Progenitor cell of endocrine pancreas (in vitro differentiated cells): ENCODE measurements around the gene RPS17. TPM values are rescaled to one million over a fixed set of nuclear protein-coding genes. Genes with fewer than 3 reads are reported as not detected.

Source experiments
- DNase-seq: peaks from one replicate; pipeline ENCODE4 v3.0.0; 2021; ENCODE audit warnings: low spot score; ENCODE audit not compliant: unreplicated experiment
- H3K27ac Mint-ChIP-seq: 2 replicates; pipeline ENCODE4 v1.8.0; 2021; ENCODE audit warnings: mild to moderate bottlenecking, moderate library complexity, mixed read lengths
- H3K27me3 Mint-ChIP-seq: 2 replicates; pipeline ENCODE4 v1.8.0; 2021; ENCODE audit warnings: mixed read lengths
- H3K36me3 Mint-ChIP-seq: 2 replicates; pipeline ENCODE4 v1.8.0; 2022; ENCODE audit warnings: mixed read lengths; ENCODE audit not compliant: insufficient read depth
- H3K4me1 Mint-ChIP-seq: 2 replicates; pipeline ENCODE4 v1.8.0; 2021; ENCODE audit warnings: low read depth, mixed read lengths
- H3K4me3 Mint-ChIP-seq: 2 replicates; pipeline ENCODE4 v1.8.0; 2021; ENCODE audit warnings: low read depth, mild to moderate bottlenecking, moderate library complexity, mixed read lengths
- H3K9me3 Mint-ChIP-seq: 2 replicates; pipeline ENCODE4 v1.8.0; 2021; ENCODE audit warnings: low read depth, mixed read lengths
- CTCF ChIP-seq: fragments of 200-600 bp; sonication (generic); IDR thresholded peaks from one replicate; pipeline ENCODE4 v1.5.0; 2021; ENCODE audit warnings: antibody characterized with exemption, mild to moderate bottlenecking; ENCODE audit not compliant: unreplicated experiment
- total RNA-seq: library from RNA; stranded (reverse); gene quantifications from 2 replicates; pipeline ENCODE4 v1.2.1, GENCODE V29; 2021

The RPS17 gene
- total RNA-seq, 1 donor from 2014 or later = 1,639 TPM

GRCh38 chr15:82554849-82555248 lies 14.6 kb upstream of the RPS17 start:
- TF ChIP-seq CTCF = no peak
- Mint-ChIP-seq H3K27ac (no peak overlapping the region), H3K27me3 (peaks cover 17% of the 10 kb centered on the region), H3K4me1 (no peaks in the 10 kb centered on the region), H3K9me3 (no peaks in the 10 kb centered on the region), H3K4me3 (no peak overlapping the region), H3K36me3 (no peaks in the 10 kb centered on the region)
- no peak for DNase-seq

GRCh38 chr15:82554351-82554750 lies 14.1 kb upstream of the RPS17 start:
- Mint-ChIP-seq H3K27me3 (peaks cover 17% of the 10 kb centered on the region), H3K27ac (no peak overlapping the region), H3K36me3 (no peaks in the 10 kb centered on the region), H3K9me3 (no peaks in the 10 kb centered on the region), H3K4me3 (no peak overlapping the region), H3K4me1 (no peaks in the 10 kb centered on the region)
- no peak for TF ChIP-seq CTCF
- DNase-seq = no peak

GRCh38 chr15:82553846-82554245 lies 13.6 kb upstream of the RPS17 start:
- Mint-ChIP-seq H3K27me3 (peaks cover 17% of the 10 kb centered on the region), H3K4me3 (no peak overlapping the region), H3K27ac (no peak overlapping the region), H3K9me3 (no peaks in the 10 kb centered on the region), H3K4me1 (no peaks in the 10 kb centered on the region), H3K36me3 (no peaks in the 10 kb centered on the region)
- no peak for DNase-seq
- no peak for TF ChIP-seq CTCF

- Mint-ChIP-seq H3K27me3 (peaks cover 17% of the 10 kb centered on the region), H3K9me3 (no peaks in the 10 kb centered on the region), H3K4me1 (no peaks in the 10 kb centered on the region), H3K4me3 (no peak overlapping the region), H3K27ac (no peak overlapping the region), H3K36me3 (no peaks in the 10 kb centered on the region)
- DNase-seq = no peak
- TF ChIP-seq CTCF = no peak
These were observed 12.6 kb upstream of the RPS17 start for GRCh38 chr15:82552861-82553260.

DNA sequence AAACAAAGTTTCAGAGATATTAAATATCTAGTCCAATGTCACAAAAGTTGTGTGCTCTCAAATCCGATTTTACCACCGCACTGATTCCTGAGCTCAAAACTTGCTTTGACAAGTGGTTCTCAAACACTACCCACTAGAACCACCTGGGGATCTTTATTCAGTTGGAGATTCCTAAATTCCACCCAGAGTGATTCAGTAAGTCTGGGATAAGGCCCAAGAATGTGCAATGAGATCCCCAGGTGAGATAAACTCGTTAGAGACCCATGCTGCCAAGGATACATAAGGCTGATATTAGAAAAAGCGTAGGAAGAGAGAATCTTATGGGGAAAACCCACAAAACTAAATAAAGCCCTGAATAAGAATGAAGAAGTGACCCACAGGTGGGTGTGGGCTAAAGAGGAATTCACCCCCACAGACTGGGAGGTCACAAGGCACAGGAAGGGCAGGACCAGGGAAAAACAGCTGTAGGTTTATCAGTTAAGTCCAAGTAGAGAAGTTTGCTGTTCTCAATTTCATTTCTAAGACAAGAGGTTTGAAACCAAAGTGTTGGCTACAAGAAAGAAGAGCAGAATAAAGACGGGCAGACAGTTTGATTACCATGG lies 11.5 kb upstream of the RPS17 start:
- Mint-ChIP-seq H3K4me1 (no peaks in the 10 kb centered on the region), H3K9me3 (no peaks in the 10 kb centered on the region), H3K4me3 (no peak overlapping the region), H3K27ac (no peak overlapping the region), H3K27me3 (peaks cover 17% of the 10 kb centered on the region), H3K36me3 (no peaks in the 10 kb centered on the region)
- TF ChIP-seq CTCF = no peak
- no peak for DNase-seq
